NCI-H2227 (cell line): ENCODE measurements around the gene INPP5E.
A peak's percentile ranks its signal among the peaks of the same experiment; 100 is the strongest.

ENCODE experiments used
- DNase-seq: peaks from one replicate; lab custom pipeline; 2025; ENCODE audit not compliant: unreplicated experiment; lab: John Stamatoyannopoulos, UW

Gene INPP5E

GRCh38 chr9:136451221-136451877 lies 11.7 kb upstream of the INPP5E start:
- DNase-seq = peak; percentile 11

GRCh38 chr9:136448655-136449054 lies 9.0 kb upstream of the INPP5E start:
- DNase-seq = no peak

GRCh38 chr9:136447173-136447778 lies 7.6 kb upstream of the INPP5E start:
- no peak for DNase-seq

GRCh38 chr9:136445799-136446198 lies 6.2 kb upstream of the INPP5E start:
- DNase-seq = no peak

GRCh38 chr9:136444102-136444501 lies 4.5 kb upstream of the INPP5E start:
- no peak for DNase-seq

- DNase-seq = no peak
Measured at GRCh38 chr9:136443687-136444086, 4.0 kb upstream of the INPP5E start.

GRCh38 chr9:136443087-136443486 lies 3.4 kb upstream of the INPP5E start:
- no peak for DNase-seq

- DNase-seq = no peak
Measured at GRCh38 chr9:136442265-136442664, 2.6 kb upstream of the INPP5E start.

GRCh38 chr9:136441681-136442245 lies 2.1 kb upstream of the INPP5E start:
- no peak for DNase-seq

- DNase-seq = no peak
Measured at GRCh38 chr9:136441191-136441680, 1.6 kb upstream of the INPP5E start.

GRCh38 chr9:136438548-136439480 lies 831 bp downstream of the INPP5E start:
- DNase-seq = peak; percentile 43

- peak; percentile 19 for DNase-seq
Measured at GRCh38 chr9:136437839-136438547, 1.7 kb downstream of the INPP5E start.

- DNase-seq = no peak
Measured at GRCh38 chr9:136437430-136437829, 2.2 kb downstream of the INPP5E start.

GRCh38 chr9:136436055-136436634 lies 3.5 kb downstream of the INPP5E start:
- no peak for DNase-seq

GRCh38 chr9:136434580-136435169 lies 5.0 kb downstream of the INPP5E start:
- no peak for DNase-seq

- no peak for DNase-seq
Measured at GRCh38 chr9:136433849-136434579, 5.6 kb downstream of the INPP5E start.

GRCh38 chr9:136433043-136433715 lies 6.5 kb downstream of the INPP5E start:
- DNase-seq = no peak

- no peak for DNase-seq
Measured at GRCh38 chr9:136432591-136432990, 7.1 kb downstream of the INPP5E start.
